Activated naive CD8-positive, alpha-beta T cell treated with anti-CD3 and anti-CD28 coated beads, Interleukin-2, amount 10 ng/mL, durations not matched to agents 7 days and 5 days (primary cell): ENCODE data around the gene HYAL3. TPM values are rescaled to one million over a fixed set of nuclear protein-coding genes. Genes with fewer than 3 reads are reported as not detected.
"Not testable (repeated sequence)": the region's sequence is repeated elsewhere in the genome, so short reads cannot be mapped to it uniquely, and the experiment has no call there.

Source experiments
- ATAC-seq: fragments of 150-1000 bp; cut with Tn5 transposase; one replicate; pipeline ENCODE4 v1.10.0; 2021; ENCODE audit warnings: low read depth, moderate library complexity
- POLR2A ChIA-PET: fragments of 350-600 bp; sonication (Branson Sonifier 250); formaldehyde crosslinking; loops from one replicate; lab custom pipeline; 2021; ENCODE audit warnings: antibody characterized with exemption; lab: Charles Lee
- DNase-seq: peaks from one replicate; pipeline ENCODE4 v3.0.0; 2021
- H3K27ac Mint-ChIP-seq: one replicate; pipeline ENCODE4 v1.8.0; 2022; ENCODE audit warnings: mild to moderate bottlenecking, mixed read lengths
- H3K27me3 Mint-ChIP-seq: one replicate; pipeline ENCODE4 v1.8.0; 2022; ENCODE audit warnings: mild to moderate bottlenecking, moderate library complexity, mixed read lengths
- H3K36me3 Mint-ChIP-seq: one replicate; pipeline ENCODE4 v1.8.0; 2021; ENCODE audit warnings: mild to moderate bottlenecking, mixed read lengths
- H3K4me1 Mint-ChIP-seq: one replicate; pipeline ENCODE4 v1.8.0; 2021; ENCODE audit warnings: mixed read lengths
- H3K4me3 Mint-ChIP-seq: one replicate; pipeline ENCODE4 v1.8.0; 2022; ENCODE audit warnings: mild to moderate bottlenecking, moderate library complexity, mixed read lengths
- H3K9me3 Mint-ChIP-seq: one replicate; pipeline ENCODE4 v1.8.0; 2021; ENCODE audit warnings: mixed read lengths
- total RNA-seq, 2 experiments: library from RNA; stranded (reverse); gene quantifications; one replicate each; pipeline ENCODE4 v1.2.3, GENCODE V29; 2021

HYAL3 gene
- total RNA-seq, 2 experiments from 2014 or later: 5.9 to 7.0 TPM

DNA sequence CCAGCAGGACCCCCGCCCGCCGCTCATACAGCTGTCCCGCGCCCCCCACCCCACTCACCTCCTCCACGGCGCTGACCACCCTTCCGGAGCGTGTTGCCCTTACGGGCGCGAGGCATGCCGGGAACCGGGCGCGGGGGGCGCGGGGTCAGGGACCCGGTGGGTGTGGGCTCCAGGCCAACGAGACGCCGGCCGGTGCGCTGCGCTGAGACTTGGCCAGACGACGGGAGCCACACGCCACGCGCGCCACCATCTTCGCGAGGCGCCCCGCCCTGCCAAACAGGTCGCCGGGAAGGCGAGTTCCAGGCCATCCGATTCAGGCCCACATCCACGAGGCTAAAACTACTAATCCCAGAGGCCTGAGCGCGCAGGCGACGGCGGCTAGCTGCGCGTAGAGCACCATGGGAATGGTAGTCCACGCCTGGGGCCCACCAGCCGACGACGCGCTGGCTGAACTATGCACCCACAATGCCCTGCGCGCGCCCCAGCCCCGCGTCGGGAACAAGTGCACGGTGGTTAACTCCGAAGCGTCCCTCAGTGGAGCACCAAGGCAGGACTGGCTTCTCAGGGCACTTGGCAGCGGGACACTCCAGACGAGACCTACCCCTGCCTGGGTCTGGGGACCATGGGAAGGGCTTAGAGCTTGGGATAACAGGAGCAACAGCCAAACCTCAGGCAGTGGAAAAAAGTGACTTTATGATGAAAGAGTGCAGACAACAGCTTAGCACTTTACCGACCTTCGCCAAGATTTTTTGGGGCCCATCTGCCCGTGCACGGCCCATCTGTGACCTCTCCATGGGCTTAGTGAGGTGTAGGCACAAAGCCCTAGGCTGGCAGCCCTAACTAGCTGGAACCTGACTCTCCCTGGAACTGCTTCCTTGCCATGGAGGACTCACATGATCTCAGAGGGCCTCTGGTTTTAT, 6.8 kb downstream of the HYAL3 start, which contains the start of gene IFRD2:
Gene IFRD2 (minus strand): TSS at position 271 of the 920 bp plus-strand sequence. CDS start 155 bp downstream, at position 116.
- ATAC-seq (peak; percentile 98), DNase-seq (peak; percentile 90)
- Mint-ChIP-seq H3K36me3 (peaks cover 3% of the 10 kb centered on the region), H3K9me3 (no peaks in the 10 kb centered on the region), H3K4me3 (peak within 1 kb of the TSS; percentile 88), H3K27ac (peak within 1 kb of the TSS; percentile 99), H3K4me1 (peaks cover 15% of the 10 kb centered on the region), H3K27me3 (no peaks in the 10 kb centered on the region)
- POLR2A ChIA-PET: interaction anchor here (0.9 to 2.1 kb wide), 14 partner anchors 11 to 296 kb away, joined by 3 to 19 read pairs (median 4); partner anchors contain the start of genes CYB561D2, LSMEM2, NPRL2 and TUSC2

DNA sequence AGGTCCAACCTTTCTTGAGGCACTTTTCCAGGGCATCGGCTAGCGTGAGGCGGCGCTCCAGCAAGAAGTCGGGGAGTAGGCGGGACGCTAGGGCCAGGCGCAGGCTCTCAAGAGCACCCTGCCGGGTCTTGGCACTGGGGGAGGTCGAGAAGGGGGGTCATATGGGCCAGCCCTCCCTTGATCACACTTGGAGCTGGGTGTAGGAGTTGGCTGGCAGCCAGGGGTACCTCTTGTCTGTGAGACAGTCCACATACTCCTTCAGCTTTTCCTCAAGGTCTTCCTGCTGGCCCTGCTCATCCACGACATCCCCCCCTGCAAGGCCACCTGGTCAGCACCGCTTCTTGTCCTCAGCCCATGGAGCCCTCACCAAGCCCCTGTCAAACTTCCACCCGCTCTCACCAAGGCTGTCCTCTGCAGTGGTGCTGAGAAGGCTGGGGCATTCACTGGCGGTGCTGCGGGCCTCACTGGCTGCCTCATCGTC, 9.0 kb downstream of the HYAL3 start:
- POLR2A ChIA-PET: no interaction called here
- DNase-seq: no peak

DNA sequence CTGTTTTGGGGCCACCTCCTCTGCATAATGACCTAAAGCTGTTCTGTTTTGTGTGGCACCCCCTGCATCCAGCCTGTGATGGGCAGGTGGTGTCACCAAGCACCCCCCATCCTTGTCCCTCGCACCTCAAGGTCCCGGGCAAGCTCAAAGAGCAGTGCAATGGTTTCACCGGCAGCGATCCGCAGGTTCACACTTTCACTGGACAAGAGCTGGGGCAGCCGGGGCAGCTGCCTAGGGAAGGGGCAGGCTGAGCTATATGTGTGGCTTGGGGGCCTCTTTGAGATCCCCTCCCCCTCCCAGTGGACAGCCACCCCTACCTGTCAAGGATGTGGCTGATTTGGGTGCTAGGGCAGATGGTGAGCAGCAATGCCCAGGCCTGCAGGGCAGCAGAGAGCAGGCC, 10.1 kb downstream of the HYAL3 start:
- ATAC-seq (no peak), DNase-seq (no peak)
- POLR2A ChIA-PET: no interaction called here
- peaks cover 14% of the 10 kb centered on the region for H3K4me1 Mint-ChIP-seq
- H3K9me3 Mint-ChIP-seq: no peaks in the 10 kb centered on the region
- H3K36me3 Mint-ChIP-seq: peaks cover 2% of the 10 kb centered on the region
- H3K27me3 Mint-ChIP-seq: no peaks in the 10 kb centered on the region
- no peak overlapping the region for H3K4me3 Mint-ChIP-seq
- H3K27ac Mint-ChIP-seq: no peak overlapping the region

More for the DNA sequence above, 9.0 kb downstream of the HYAL3 start:
- Mint-ChIP-seq H3K4me3 (no peak overlapping the region), H3K9me3 (no peaks in the 10 kb centered on the region), H3K27me3 (no peaks in the 10 kb centered on the region), H3K4me1 (peaks cover 14% of the 10 kb centered on the region), H3K36me3 (peaks cover 2% of the 10 kb centered on the region), H3K27ac (peak overlapping the region; percentile 42)
- ATAC-seq: no peak

DNA sequence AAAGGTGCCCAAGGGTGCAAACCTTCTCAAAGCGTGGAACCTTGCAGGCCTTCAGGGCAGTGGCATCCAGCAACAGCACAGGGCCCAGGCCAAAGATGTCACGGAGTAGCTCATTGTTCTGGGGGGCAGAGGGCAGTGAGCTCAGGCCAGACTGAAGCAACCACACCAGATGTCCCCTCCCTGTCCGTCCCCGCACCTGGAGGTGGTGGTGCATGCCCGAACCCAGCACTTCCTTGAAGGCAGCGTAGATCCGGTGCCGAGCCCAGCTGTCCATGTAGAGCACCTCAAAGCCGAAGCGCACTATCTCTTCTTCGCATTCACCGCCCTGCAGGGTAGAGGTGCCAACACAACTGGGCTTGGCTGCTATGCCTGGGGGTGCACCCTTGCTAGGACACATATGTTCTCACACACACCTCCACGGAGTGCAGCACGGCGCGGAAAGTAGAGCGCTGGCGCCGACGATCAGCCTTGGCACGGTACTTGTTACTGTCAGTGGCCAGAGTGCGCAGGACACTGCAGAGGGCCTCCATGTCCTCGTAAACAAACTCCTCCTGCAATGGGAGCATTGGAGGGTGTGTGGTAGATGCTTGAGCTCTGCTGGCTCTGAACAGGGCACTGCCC, 10.7 kb downstream of the HYAL3 start:
- DNase-seq (no peak), ATAC-seq (no peak)
- H3K4me3 Mint-ChIP-seq: no peak overlapping the region
- H3K4me1 Mint-ChIP-seq: peaks cover 14% of the 10 kb centered on the region
- POLR2A ChIA-PET: no interaction called here
- H3K9me3 Mint-ChIP-seq: no peaks in the 10 kb centered on the region
- H3K36me3 Mint-ChIP-seq: peaks cover 2% of the 10 kb centered on the region
- no peak overlapping the region for H3K27ac Mint-ChIP-seq
- H3K27me3 Mint-ChIP-seq: no peaks in the 10 kb centered on the region

DNA sequence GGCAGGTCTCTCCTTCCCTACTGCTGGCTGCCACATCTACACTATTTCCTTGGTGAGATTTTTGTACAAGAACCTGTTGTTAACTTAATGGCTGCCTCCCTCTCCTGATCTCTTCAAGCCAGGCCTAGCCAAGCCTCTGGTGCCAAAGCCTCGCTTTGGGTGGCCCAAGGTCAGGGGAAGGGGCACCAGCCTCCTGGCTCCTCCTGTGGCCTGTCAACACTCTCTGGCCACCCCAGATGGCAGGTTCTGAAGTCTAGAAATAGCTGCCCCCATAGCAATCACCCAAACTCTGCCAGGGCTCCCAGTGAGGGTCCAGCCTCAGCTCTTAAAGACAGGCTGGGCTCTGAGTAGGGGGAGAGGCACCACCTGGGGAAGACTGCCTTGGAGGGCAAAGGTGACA, 11.9 kb downstream of the HYAL3 start:
- DNase-seq (no peak), ATAC-seq (no peak)
- Mint-ChIP-seq H3K27ac (no peak overlapping the region), H3K4me1 (peaks cover 6% of the 10 kb centered on the region), H3K36me3 (peaks cover 2% of the 10 kb centered on the region), H3K4me3 (no peak overlapping the region), H3K27me3 (no peaks in the 10 kb centered on the region), H3K9me3 (no peaks in the 10 kb centered on the region)
- POLR2A ChIA-PET: no interaction called here

DNA sequence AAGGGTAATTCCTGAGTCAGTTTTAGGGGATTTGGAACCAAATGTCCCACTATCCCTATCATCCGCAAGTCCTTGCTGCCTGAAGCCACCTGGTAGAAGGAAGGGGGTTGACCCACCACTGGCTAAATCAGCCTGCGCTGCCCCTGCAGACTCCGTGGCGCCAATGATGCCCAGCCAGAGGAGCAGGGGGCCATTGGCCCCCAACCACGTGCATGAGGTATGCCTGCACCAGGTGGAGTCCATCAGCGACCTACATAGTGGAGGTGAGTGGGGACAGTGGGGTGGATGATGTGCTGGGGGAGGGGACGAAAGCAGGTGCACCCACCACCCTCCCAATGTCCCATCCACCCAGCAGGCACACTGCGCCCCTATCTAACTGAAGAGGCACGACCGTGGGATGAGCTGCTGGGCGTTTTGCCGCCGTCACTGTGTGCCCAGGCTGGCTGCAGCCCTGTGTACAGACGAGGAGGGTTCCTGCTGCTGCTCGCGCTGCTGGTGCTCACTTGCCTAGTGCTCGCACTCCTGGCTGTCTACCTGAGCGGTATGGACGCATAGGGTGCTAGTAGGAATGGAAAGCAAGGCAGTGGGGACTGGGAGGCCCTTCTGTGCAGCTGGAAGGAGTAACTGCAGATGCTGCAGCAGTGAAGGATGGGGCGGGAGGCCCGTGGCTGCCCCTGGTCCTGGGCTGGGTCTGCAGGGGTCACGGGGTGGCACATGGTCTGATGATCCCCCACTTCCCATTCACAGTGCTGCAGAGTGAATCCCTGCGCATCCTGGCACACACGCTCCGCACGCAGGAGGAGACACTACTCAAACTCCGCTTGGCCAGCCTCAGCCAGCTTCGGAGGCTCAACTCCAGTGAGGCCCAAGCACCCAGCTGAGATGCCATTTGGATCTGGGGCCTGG, 12.6 kb downstream of the HYAL3 start:
- POLR2A ChIA-PET: no interaction called here
- no peak for ATAC-seq
- no peak overlapping the region for H3K27ac Mint-ChIP-seq

DNA sequence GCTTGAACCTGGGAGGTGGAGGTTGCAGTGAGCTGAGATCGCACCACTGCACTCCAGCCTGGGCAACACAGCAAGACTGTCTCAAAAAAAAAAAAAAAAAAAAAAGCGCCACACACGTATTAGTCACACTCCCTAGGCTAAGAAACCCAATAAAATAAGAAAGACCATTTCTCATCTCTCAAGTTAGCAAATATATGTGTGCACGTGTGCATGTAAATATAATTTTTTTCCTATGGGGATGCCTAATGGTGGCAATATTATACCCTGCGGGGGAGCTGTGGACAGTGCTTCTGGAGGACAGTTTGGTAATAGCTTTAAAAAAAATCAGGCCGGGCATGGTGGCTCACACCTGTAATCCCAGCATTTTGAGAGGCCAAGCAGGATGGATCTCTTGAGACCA, 15.1 kb downstream of the HYAL3 start:
- not testable (repeated sequence) for H3K27ac Mint-ChIP-seq, H3K27me3 Mint-ChIP-seq, H3K36me3 Mint-ChIP-seq, H3K4me1 Mint-ChIP-seq, H3K4me3 Mint-ChIP-seq, DNase-seq, H3K9me3 Mint-ChIP-seq, ATAC-seq
- POLR2A ChIA-PET: interaction anchor here (0.7 to 1.1 kb wide), 3 partner anchors 13 to 93 kb away, joined by 3 to 4 read pairs (median 3); no protein-coding TSS in a partner anchor

More for the DNA sequence above, 12.6 kb downstream of the HYAL3 start:
- Mint-ChIP-seq H3K4me3 (no peak overlapping the region), H3K9me3 (no peaks in the 10 kb centered on the region), H3K36me3 (peaks cover 2% of the 10 kb centered on the region), H3K27me3 (no peaks in the 10 kb centered on the region), H3K4me1 (peaks cover 6% of the 10 kb centered on the region)
- DNase-seq: no peak

DNA sequence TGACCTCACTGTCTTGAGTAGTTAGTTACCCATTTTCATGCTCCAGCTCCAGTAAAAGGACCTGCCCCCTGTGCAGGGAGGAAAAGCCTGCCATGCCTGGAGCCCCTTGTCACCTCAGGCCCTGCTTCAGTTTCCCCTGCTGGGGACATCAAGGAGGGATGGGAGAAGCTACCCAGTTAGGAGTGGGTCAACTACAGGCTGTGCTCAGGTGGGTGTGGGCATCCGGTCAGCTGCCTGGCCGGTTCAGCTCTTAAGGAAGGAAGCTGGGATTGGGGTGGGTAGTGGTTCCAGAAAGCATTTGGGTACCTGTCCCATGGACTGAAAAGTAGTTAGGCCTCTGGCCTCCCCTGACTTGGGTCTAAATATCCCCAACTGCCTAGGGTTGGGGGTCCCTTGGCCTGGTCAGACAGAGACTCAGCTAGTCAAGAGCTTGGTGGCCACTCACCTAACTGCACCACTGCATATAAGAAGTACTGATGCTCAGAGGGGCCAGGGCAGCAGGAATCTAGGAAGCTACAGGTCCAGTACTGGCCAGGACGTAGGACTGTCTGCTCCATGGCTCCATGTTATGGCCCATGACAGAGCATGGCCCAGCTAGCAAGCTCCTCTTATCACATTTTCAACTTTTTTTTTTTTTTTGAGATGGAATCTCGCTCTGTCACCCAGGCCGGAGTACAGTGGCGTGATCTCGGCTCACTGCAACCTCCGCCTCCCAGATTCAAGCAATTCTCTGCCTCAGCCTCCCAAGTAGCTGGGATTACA, 19.8 kb downstream of the HYAL3 start:
- no peak overlapping the region for H3K27ac Mint-ChIP-seq
- H3K9me3 Mint-ChIP-seq: no peaks in the 10 kb centered on the region
- DNase-seq (no peak), ATAC-seq (no peak)
- POLR2A ChIA-PET: interaction anchor here (0.7 to 1.8 kb wide), 2 partner anchors 13 to 96 kb away, joined by 4 to 5 read pairs; partner anchors contain the start of gene IFRD2
- H3K36me3 Mint-ChIP-seq: no peaks in the 10 kb centered on the region
- peaks cover 31% of the 10 kb centered on the region for H3K27me3 Mint-ChIP-seq
- H3K4me1 Mint-ChIP-seq: peaks cover 10% of the 10 kb centered on the region
- H3K4me3 Mint-ChIP-seq: no peak overlapping the region

DNA sequence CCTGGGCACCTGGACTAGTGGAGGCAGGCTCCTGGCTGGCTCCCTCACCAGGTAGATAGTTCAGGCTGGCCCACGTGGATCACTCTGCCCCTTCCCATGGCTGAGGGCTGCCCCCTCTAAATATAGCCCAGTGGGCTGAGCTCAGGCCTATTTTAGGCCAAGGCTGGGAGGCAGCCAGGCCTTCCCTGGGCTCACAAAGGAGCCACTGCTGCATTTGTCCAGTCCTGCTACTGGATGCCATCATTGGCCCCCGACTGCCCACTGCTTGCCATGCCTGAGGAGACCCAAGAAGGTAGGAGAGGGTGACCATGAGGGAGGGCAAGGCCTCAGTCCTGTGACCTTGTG, 20.4 kb downstream of the HYAL3 start, which contains the start of gene LSMEM2:
Gene LSMEM2 (plus strand): TSS at position 208 of the 345 bp plus-strand sequence. CDS start 27 bp downstream, at position 235.
- DNase-seq (no peak), ATAC-seq (no peak)
- Mint-ChIP-seq H3K4me3 (no peak within 1 kb of the TSS), H3K36me3 (no peaks in the 10 kb centered on the region), H3K4me1 (peaks cover 14% of the 10 kb centered on the region), H3K9me3 (no peaks in the 10 kb centered on the region), H3K27ac (no peak within 1 kb of the TSS), H3K27me3 (peaks cover 36% of the 10 kb centered on the region)
- POLR2A ChIA-PET: interaction anchor here (1.8 kb wide), 1 partner anchor 13 kb away, joined by 5 read pairs; the partner anchor contains the start of gene IFRD2

DNA sequence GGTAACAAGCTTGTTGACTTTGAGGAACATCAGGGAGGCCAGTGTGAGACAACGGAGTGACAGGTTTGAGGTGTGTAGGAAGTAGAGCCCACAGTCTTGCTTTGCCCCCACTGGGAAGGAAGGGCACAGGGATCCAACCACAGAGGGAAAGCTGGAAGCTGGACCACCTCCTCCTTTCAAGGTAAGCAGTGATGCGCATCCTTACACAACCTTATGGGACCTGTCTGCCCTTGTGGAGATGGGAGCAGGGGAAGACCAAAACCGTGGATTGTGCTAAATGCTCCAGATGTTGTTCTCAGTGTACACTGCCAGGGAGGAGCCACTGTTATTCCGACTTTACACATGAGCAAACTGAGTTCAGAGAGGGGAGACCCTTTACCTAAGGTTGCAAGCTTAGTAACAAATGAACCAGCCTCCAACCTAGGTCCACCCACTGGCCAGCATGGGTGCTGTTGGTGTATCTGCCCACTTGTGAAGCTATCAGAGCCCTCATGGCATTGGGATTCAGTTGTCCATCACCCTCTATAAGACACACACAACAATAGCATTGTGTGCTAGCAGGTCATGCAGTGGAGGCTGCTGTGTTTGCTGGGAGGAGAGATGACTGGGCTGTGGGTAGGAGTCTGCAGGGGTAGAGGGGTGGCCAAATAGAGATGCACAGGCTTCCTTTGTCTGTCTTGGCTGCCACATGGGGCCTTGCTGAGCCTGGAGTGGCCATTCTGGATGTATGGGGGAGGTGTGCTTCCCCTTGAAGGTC, 20.9 kb downstream of the HYAL3 start:
- H3K36me3 Mint-ChIP-seq: no peaks in the 10 kb centered on the region
- H3K4me3 Mint-ChIP-seq: no peak overlapping the region
- H3K9me3 Mint-ChIP-seq: no peaks in the 10 kb centered on the region
- POLR2A ChIA-PET: interaction anchor here (1.8 kb wide), 1 partner anchor 14 kb away, joined by 5 read pairs; the partner anchor contains the start of gene IFRD2
- H3K27ac Mint-ChIP-seq: no peak overlapping the region
- peaks cover 36% of the 10 kb centered on the region for H3K27me3 Mint-ChIP-seq
- no peak for DNase-seq
- peaks cover 14% of the 10 kb centered on the region for H3K4me1 Mint-ChIP-seq
- ATAC-seq: no peak

DNA sequence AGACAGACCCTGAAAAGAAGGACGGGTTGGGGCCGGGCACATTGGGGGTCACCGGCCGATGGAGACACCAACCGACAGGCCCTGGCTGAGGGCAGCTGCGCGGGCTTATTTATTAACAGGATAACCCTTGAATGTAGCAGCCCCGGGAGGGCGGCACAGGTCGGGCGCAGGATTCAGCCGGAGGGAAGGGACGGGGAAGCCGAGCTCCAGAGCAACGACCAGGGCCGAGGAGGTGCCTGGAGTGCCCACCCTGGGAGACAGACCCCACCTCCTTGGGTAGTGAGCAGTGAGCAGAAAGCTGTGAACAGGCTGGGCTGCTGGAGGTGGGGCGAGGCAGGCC, 22.5 kb downstream of the HYAL3 start:
- Mint-ChIP-seq H3K27me3 (peaks cover 40% of the 10 kb centered on the region), H3K36me3 (no peaks in the 10 kb centered on the region), H3K4me1 (peaks cover 22% of the 10 kb centered on the region), H3K27ac (no peak overlapping the region), H3K9me3 (no peaks in the 10 kb centered on the region), H3K4me3 (no peak overlapping the region)
- DNase-seq (no peak), ATAC-seq (no peak)
- POLR2A ChIA-PET: interaction anchor here (0.6 to 0.7 kb wide), 4 partner anchors 15 to 1246 kb away, joined by 3 read pairs; partner anchors contain the start of genes HYAL3 and NAA80
